Fibroblast of the conjunctiva (primary cell): ENCODE results near the gene B4GALT1.
A peak's percentile ranks its signal among the peaks of the same experiment; 100 is the strongest.

ENCODE experiments used
- DNase-seq: peaks from one replicate; pipeline ENCODE4 v3.0.0-alpha.2; 2010; ENCODE audit warnings: low read depth

The B4GALT1 gene, protein sequence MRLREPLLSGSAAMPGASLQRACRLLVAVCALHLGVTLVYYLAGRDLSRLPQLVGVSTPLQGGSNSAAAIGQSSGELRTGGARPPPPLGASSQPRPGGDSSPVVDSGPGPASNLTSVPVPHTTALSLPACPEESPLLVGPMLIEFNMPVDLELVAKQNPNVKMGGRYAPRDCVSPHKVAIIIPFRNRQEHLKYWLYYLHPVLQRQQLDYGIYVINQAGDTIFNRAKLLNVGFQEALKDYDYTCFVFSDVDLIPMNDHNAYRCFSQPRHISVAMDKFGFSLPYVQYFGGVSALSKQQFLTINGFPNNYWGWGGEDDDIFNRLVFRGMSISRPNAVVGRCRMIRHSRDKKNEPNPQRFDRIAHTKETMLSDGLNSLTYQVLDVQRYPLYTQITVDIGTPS

DNA sequence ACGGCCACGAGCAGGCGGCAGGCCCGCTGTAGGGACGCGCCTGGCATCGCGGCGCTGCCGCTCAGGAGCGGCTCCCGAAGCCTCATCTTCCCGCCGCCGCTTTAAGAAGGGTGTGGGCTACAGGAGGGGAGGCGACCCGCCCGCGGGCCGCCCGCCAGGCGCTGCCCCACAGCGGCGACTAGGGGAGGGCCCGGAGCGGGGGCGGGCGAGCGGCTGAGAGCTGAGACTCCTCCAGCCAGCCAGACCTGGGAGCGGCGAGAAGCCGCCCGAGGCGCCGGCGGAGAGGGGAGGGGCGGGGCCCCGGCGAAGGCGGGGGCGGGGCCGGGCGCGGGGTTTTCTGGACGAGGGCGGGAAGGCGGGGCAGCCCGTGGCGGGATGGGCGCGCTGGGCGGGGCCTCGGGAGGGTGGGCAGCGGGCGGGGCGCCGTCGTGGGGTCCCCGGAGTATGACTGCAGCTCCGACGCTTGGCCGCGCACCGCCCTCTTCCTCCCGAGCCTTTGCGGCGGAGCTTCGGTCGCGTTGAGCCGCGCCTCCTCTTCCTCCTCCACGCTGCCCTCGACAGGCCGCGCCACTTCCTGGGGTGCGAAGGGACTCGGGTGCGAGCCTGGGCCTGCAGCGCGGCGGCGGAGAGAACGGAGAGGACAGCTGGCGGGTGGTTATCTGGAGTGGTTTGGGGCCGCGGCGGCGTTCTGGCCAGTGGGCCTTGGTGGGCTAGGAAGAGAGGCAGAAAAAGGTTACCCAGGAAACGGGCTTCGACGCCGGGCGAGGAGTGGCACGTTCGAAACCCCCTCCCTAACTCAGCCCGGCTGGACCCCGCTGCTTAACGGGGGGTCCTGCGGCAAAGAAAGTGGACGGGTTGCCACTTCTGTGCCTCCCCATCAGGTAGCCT lies at the start of gene B4GALT1:
B4GALT1 (minus strand) TSS at position 253 of the 888 bp plus-strand sequence; CDS start at position 86, 167 bp downstream.
- peak; percentile 94 for DNase-seq

DNA sequence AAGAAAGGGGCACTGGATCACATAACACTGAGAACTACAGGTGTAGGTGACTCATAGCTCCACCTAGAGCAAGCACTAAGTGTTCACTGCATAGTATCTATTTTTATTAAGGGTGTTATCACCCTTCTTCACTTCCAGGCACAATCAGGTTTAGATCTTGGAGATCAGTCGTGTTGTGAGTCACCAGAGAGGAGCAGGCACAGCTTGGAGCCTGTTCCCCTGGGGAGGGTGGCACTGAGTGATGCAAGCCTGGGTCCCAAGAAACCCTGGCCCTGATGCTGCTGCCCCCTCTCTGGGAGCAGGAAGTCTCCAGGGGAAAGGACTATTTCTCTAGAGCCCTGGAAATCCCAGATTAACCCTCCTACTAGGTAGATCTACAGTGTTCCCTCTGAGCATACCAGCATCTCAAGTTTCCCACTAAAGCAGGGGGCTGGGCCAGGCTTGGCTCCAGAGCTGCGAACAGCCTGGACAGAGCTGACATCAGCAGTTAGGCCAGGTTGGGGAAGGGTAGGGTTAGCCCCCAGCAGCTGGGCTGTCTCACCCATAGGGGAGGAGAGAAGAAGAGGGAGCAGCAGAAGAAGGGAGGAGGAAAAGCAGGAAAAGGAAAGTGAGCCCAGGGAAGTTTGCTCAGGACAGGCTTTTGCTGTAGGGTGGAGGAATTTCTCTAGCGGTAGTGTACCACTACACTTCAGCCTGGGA lies 44.7 kb upstream of the B4GALT1 start:
- DNase-seq: no peak

DNA sequence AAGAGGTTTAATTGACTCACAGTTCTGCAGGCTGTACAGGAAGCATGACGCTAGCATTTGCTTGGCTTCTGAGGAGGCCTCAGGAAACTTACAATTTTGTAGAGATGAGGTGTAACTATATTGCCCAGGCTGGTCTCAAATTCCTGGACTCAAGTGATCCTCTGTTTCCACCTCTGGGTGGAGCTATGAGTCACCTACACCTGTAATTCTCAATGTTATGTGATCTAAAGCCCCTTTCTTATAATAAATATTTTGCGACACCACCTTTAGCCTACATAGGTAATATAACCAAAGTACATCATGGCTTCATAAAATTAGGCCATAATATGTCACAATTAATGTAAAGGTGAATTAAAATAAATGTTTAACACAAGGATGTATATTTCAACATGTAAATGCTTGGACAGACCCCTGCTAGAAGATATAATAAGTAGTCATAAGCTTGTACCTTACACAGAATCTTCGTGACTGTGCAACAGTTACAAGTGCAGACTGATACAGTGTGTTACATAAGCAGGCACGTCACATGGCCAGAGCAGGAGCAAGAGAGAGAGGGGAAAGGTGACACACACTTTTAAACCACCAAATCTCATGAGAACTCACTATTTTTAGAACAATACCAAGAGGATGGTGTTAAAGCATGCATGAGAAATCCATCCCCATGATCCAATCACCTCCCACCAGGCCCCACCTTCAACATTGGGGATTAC lies 43.0 kb upstream of the B4GALT1 start:
- no peak for DNase-seq

DNA sequence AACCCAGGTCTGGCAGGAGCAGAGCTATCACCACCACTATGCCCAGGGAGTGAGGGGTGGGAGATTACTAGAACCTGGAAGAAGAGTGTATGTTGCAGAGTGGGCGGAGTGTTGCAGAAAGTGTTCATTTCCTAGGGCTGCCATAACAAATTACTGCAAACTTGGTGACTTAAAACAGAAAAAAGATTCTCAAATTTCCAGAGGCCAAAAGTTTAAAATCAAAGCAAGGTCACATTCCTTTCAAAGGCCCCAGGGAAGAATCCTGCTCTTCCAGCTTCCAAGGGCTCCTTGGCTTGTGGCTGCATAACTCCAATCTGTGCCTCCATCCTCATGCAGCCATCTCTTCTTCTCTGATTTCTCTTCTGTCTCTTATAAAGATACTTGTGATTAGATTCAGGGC lies 42.3 kb upstream of the B4GALT1 start:
- no peak for DNase-seq

DNA sequence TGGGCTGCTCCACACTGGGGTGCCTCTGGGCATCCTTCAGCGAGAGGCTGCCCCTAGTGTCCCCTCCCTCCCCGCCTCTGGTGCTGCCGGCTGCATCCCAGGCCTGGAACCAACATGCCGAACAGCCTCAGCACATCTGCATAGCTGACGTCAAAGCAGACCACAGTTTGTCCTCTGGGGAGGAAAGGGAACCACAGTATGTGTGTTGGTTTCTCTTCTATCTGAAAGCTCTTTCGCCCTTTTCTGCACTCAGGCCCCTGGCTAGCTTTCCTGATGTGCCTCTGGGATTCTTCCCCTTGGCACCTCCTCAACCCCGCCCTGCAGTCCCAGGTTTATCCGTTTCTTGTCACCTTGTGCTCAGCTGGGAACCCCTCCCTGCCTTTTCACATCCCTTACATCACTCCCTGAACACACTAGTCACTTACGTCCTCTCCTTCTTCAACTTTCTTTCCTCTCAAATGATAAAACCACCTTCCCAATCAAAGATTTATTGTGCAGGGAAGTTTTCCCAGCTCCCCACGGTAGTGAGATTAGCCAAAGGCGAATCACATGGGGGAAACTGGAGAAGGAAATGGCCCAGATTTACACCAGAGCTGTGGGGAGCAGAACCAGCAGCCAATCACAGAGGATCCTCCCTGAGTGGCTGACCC lies 35.5 kb upstream of the B4GALT1 start:
- no peak for DNase-seq

DNA sequence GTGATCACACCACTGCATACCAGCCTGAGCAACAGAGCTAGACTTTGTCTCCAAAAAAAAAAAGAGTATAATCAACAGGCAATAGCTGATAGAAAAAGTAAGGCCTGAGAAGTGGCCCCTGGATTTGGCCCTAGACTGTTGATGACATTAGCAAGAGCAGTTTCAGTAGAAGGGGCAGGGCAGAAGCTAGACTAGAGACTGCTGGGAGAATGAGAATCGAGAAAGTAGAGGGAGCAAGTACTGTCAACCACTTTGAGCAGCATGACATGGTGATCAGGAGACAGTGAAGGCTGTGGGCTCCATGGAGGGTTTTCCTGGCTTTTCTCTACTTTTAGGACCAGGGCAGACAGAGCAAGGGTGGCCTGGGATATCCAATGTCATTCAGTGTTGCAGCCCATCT lies 34.9 kb upstream of the B4GALT1 start:
- DNase-seq: no peak

DNA sequence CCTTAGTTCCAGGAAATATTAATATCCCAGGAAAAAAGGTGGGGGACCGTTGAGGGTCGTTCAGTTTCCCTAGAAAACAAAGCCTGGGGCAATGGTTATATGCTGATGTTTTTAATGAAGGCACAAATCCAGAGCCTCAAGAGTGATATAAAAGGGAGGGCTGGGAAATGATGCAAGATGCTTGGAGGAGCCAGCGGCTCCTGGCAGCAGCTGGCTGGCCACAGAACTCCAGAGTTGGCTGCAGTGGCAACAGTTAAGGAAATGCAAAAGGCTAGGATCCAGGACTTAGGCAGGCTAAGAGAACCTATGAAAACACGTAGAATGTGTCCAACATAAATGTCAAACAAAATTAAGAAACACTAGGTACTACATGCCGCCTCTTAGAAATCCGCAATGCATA lies 31.0 kb upstream of the B4GALT1 start:
- peak; percentile 37 for DNase-seq

DNA sequence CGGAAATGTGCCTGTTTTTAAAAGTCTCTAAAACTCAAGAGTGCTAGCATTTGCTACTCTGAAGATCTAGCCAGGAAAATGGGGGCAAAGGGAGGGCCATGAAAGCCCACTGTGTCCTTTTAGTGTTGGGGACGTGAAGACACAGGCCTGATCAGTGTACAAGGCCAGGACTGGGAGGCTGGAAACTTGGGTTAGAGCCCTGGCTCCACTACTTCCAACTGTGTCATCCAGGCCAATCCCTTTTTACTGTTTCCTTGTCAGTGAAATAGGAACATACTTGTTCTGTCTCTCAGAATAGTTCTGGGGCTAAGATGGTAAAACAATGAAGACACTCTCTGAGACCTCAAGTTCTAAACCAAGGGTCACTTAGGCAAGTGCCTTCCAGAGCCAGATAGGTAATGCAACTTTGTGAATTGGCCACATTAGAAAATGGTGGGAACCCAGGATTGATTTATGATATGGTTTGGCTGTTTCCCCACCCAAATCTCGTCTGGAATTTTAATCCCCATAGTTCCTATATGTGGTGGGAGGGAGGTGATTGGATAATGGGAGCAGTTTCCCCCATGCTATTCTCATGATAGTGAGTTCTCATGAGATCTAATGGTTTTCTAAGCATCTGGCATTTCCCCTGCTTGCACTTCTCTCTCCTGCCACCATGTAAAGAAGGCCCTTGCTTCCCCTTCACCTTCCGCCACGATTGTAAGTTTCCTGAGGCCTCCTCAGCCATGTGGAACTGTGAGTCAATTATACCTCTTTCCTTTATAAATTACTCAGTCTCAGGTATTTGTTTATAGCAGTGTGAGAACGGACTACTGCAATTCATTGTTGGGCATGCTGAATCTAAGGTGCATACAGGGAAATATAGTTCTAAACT lies 30.4 kb upstream of the B4GALT1 start:
- DNase-seq: no peak

DNA sequence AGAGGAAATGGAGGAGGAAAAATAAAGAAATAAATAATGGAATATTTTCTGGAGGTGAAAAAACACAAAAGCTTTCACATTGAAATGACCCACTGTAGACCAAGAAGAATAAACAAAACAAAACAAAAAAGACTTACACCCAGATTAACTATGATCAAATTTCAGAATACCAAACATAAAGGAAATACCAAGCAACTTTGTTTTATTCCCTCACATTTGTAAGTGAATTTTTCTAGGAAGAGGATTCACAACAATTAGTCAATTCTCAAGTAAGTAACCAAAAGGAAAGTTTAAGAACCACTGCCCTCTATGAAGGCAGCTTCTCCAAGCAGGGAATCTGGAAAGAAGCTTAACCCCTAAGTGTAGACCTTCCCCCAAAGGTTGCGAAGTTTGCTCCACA lies 29.6 kb upstream of the B4GALT1 start:
- no peak for DNase-seq

DNA sequence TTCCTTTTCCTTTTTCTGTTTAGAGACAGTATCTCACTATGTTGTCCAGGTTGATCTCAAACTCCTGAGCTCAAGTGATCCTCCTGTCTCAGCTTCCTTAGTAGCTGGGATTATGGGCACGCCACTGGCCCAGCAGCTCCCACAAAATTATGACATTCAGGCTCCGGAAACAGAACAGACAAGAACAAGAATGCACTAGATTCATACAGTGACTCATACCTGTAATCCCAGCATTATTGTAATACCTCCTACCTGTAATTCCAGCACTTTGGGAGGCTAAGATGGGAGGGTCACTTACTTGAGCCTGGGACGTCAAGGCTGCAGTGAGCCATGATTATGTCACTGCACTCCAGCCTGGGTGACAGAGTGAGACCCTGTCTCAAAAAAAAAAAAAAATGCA lies 26.7 kb upstream of the B4GALT1 start:
- DNase-seq: no peak

DNA sequence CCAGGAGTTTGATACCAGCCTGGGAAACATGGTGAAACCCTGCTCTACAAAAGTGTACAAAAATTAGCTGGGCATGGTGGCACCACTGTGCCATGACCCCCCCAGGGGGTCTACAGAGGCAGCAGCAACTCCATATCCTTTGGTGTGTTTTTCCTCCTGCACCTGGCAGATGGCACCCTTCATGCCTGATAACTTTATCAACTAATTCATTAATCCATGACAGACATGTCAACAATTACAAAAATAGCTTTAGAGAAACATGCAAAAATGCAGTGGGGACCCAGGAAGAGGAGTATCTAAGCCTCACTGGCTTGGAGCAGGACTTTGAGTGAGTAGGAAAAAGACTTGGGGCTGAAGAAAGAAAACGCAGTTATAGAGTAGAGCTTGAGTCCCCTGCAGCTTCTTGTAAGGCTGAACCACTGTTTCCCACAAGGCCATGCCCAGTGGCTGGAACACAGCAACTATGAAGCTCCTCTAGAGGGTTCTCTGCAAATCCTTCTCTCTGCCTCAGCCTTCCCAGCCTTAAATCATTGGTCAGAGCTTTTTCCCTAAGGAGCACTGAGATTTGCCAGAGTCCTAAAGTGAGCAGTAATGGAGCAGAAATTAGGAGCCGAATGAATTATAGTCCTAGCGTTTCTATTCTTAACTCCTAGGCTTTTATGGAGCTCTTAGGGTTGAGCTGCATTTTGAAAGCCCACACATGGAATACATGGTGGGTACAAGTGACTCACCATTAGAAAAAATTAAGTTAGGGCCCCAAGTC lies 25.5 kb upstream of the B4GALT1 start:
- no peak for DNase-seq

DNA sequence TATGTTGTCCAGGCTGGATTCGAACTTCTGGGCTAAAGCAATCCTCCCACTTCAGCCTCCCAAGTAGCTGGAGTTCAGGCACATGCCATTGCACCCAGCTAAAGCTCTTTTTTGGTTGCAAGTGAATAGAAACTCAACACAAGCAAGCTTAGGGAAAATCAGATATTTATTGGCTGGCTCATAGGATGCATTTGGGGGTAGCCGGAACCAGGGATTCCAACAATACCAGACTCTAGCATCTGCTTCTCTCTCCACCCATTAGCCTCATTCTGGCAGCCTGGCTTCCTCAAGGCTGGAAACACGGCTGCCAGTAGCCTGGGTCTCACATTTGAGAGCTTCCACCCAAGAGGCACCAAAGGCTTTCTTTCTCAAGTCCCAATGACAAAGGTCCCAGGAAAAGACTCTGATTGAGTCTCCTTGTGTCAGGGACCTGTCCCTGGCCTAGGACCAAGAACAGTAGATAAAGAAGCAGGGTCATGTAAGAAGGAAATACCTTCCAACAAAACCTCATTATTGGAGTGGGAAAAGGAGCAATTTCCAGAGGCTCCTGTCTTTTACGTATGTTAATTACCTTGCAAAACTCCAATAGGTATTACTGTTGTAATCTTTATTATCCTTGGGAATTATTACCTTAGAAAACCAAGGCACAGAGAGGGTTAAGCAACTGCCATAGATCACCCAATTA lies 23.0 kb upstream of the B4GALT1 start:
- no peak for DNase-seq

DNA sequence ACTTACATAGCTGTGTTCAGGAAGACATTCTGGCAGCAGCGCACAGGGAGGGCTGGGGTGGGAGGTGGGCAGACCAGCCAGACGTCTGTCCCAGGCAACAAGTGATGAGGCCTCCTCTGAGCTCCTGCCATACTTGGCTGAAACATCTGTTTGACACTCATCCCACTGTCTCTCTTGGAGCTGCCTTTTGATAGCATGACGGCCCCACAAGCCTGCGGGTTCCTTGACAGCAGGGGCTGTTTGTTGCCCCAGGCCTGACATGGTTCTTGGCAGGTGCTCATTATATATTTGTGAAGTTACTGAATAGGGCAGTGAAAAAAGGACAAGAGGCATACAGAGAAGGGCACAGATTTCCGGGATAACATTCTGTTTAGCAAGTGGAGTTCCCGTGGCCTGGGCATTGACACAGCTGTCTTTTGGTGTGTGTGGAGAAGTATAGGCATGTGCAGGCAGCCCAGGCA lies 22.2 kb upstream of the B4GALT1 start:
- no peak for DNase-seq

DNA sequence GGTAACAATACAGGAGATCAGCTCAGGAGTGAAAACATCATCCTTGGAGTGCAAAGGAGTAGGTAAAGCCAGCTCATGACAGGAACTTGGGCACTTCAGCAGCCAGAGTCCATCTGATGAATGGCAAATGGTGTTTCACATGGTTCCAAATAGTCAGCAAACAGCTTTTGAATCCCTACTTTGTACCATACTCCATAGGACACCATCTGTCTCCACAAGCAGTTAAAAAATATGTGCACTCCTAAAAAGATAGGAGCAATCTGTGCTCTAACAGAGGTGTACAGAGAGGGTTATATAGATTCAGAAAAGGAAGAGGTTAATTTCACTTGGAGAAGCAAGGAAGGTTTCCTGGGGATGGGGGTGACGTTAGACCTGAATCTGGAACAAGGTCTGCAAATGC lies 21.6 kb upstream of the B4GALT1 start:
- no peak for DNase-seq

DNA sequence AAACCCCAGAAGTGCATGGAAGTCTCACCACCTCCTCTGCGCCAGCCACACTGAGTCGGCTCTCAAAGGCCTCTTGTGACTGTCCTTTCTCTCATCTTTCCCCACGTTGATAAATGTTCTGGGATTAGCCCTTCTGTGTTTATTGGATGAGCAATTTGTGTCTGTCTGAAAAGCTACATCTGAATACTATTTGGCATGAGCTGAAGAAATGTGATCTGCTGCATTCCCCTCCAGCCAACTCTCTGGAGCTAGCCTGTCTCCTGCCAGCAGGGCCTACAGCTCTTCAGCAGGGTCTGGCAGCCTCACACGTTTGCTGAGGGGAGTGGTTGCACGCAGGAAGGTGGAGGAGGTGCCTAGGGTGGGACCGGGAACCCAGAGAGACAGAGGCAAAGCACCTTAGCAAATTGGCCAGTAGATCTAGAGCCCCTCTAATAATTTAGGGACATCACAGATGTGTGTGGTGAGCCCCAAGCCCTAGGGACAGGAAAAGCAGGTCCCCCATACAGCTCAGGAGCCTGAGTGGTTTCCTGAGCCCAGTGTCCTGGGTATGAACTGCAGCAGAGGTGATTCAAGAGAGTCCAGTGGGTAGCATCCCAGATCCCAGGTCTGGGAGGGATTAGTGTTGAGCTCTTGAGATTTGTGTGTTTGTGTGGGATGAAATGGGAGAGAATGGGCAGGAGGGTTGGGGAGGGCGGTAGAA lies 20.5 kb upstream of the B4GALT1 start:
- peak; percentile 72 for DNase-seq

DNA sequence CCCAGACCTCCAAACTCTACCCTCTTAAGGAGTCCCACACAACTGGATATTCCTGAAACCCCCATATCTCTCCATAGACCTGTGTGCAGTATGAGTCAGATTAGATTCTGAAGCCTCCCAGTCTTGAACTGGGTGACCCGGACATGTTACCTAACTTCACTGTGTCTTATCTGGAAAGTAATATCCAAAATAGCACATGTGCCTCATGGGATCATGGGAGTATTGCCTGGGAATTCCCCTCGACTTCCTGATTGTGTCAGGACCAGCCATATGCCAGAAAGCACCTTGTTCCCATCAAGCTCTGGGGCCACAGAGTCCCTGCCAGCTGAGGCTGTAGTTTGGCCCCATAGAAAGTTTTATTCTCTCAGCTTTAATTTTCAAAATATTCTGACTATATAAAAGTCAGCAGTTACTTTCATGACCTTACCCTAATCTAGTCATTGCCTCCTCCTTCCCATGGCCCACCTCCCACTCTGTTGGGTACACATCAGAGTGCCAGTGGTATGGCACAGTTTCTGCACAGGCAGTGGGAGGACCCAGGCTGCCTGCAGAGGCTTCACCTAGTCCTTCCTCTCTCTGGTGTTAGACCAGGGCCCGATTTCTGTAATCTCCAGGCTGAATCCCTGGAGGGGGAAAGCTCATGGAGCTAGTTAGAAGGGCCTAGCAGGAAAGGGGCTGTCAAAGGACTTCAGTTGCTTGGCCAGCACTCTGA lies 19.5 kb upstream of the B4GALT1 start:
- no peak for DNase-seq

DNA sequence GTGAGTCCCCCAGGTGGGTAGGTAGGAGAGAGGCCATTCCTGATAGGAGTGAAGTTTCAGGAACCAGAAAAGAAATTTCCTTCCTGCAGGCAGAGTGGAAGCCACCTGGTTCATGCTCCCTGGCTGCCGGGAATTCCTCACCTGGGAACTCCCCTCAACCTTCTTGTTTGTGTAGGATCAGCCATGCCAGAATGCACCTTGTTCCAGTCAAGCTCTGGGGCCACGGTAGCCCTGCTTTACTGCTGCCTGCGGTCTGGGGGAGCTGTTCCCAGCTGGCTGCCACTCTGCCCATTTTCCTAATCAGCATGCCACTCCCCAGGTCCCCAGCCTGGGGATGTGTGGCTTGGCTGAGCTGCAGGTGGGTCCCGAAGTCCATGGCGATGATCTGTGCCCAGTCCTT lies 18.7 kb upstream of the B4GALT1 start:
- DNase-seq: no peak

DNA sequence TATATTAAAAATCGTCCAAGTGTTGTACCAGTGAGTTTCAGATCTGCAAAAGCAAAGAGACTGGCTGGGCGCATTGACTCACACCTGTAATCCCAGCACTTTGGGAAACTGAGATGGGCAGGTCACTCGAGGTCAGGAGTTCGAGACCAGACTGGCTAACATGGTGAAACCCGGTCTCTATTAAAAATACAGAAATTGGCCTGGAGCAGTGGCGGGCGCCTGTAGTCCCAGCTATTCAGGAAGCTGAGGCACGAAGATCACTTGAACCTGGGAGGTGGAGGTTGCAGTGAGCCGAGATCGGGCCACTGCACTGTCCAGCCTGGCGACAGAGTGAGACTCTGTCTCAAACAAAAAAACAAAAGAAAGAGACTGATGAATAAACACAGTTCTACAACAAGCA lies 18.3 kb upstream of the B4GALT1 start:
- no peak for DNase-seq
